HEK293 (cell line): ENCODE data around the gene CACNA1B.

Source experiments
- CTCF ChIA-PET: fragments of 350-600 bp; formaldehyde crosslinking; extraction: SDS; loops from one replicate; lab custom pipeline; 2021; ENCODE audit warnings: antibody characterized with exemption; lab: Yijun Ruan, JAX
- POLR2A ChIA-PET: fragments of 300-600 bp; formaldehyde crosslinking; extraction: SDS; loops from one replicate; lab custom pipeline; 2020; ENCODE audit warnings: antibody characterized with exemption, inconsistent platforms; lab: Yijun Ruan, JAX
- H3K27ac ChIP-seq: fragments of 200-500 bp; sonication (Bioruptor generic); 2 replicates; pipeline ENCODE4 v1.5.1; 2014; ENCODE audit warnings: low read depth, low read length, control low read depth, inconsistent platforms; ENCODE audit errors: extremely low read depth
- H3K36me3 ChIP-seq, 2 experiments: fragments of 200-500 bp in 1 of 2; sonication (Bioruptor generic) in 1 of 2; 1 replicate in 1 of 2; 2 replicates in 1 of 2; pipeline ENCODE4 v1.5.1; 2014 to 2017; ENCODE audit warnings: inconsistent platforms in 2 of 2, low read length in 2 of 2; ENCODE audit not compliant: control insufficient read depth in 2 of 2, insufficient read depth in 1 of 2
- H3K4me1 ChIP-seq: fragments of 200-500 bp; sonication (Bioruptor generic); 2 replicates; pipeline ENCODE4 v1.5.1; 2014; ENCODE audit warnings: mild to moderate bottlenecking, low read length, inconsistent platforms; ENCODE audit not compliant: control insufficient read depth, insufficient read depth
- H3K4me3 ChIP-seq: 2 replicates; pipeline ENCODE4 v1.5.1; 2011; ENCODE audit warnings: low read depth, mild to moderate bottlenecking, control low read depth, low read length, moderate library complexity
- H3K9me3 ChIP-seq: fragments of 200-500 bp; sonication (Bioruptor generic); 2 replicates; pipeline ENCODE4 v1.5.1; 2014; ENCODE audit warnings: low read depth, low read length, inconsistent platforms; ENCODE audit not compliant: control insufficient read depth, insufficient read depth
- GLI4 ChIP-seq: fragments of 450-650 bp; formaldehyde crosslinking; IDR thresholded peaks from 2 replicates; pipeline ENCODE4 v1.5.1; 2016; ENCODE audit warnings: missing biosample characterization, missing genetic modification characterization
- HOXC10 ChIP-seq: sonication (generic); formaldehyde crosslinking; IDR thresholded peaks from 2 replicates; pipeline ENCODE4 v1.8.1; 2023; ENCODE audit warnings: mild to moderate bottlenecking, missing genetic modification reagents
- KLF10 ChIP-seq: fragments of 450-650 bp; IDR thresholded peaks from 2 replicates; pipeline ENCODE4 v1.5.1; 2018; ENCODE audit warnings: missing biosample characterization, mild to moderate bottlenecking, missing genetic modification characterization
- PRDM1 ChIP-seq: fragments of 450-650 bp; formaldehyde crosslinking; IDR thresholded peaks from 2 replicates; pipeline ENCODE4; 2016; ENCODE audit warnings: missing biosample characterization, missing genetic modification characterization
- SCRT1 ChIP-seq: fragments of 450-650 bp; formaldehyde crosslinking; IDR thresholded peaks from 2 replicates; pipeline ENCODE4 v1.5.1; 2016; ENCODE audit warnings: missing biosample characterization, missing genetic modification characterization, borderline replicate concordance
- SP2 ChIP-seq: fragments of 450-650 bp; formaldehyde crosslinking; IDR thresholded peaks from 2 replicates; pipeline ENCODE4 v1.5.1; 2016; ENCODE audit warnings: missing biosample characterization, missing genetic modification characterization
- ZNF157 ChIP-seq: fragments of 450-650 bp; formaldehyde crosslinking; IDR thresholded peaks from 2 replicates; pipeline ENCODE4 v1.5.1; 2016; ENCODE audit warnings: missing biosample characterization, missing genetic modification characterization
- ZNF19 ChIP-seq: fragments of 450-650 bp; formaldehyde crosslinking; IDR thresholded peaks from 2 replicates; pipeline ENCODE4; 2016; ENCODE audit warnings: missing biosample characterization, missing genetic modification characterization, low read depth
- ZNF292 ChIP-seq: fragments of 450-650 bp; formaldehyde crosslinking; IDR thresholded peaks from 2 replicates; pipeline ENCODE4 v1.5.1; 2016; ENCODE audit warnings: low read depth, missing biosample characterization, missing genetic modification characterization, borderline replicate concordance
- ZNF302 ChIP-seq: fragments of 450-650 bp; formaldehyde crosslinking; IDR thresholded peaks from 2 replicates; pipeline ENCODE4 v1.5.1; 2016; ENCODE audit warnings: missing biosample characterization, missing genetic modification characterization, low read depth
- ZNF335 ChIP-seq: fragments of 450-650 bp; formaldehyde crosslinking; conservative IDR thresholded peaks from 2 replicates; pipeline ENCODE4 v1.5.1; 2016; ENCODE audit warnings: missing biosample characterization, missing genetic modification characterization
- ZNF354C ChIP-seq: fragments of 450-650 bp; formaldehyde crosslinking; IDR thresholded peaks from 2 replicates; pipeline ENCODE4 v1.5.1; 2016; ENCODE audit warnings: missing biosample characterization, missing genetic modification characterization, low read depth, borderline replicate concordance
- ZNF366 ChIP-seq: fragments of 450-650 bp; formaldehyde crosslinking; conservative IDR thresholded peaks from 2 replicates; pipeline ENCODE4 v1.5.1; 2016; ENCODE audit warnings: missing biosample characterization, missing genetic modification characterization
- ZNF391 ChIP-seq: fragments of 450-650 bp; formaldehyde crosslinking; IDR thresholded peaks from 2 replicates; pipeline ENCODE4 v1.5.1; 2016; ENCODE audit warnings: low read depth, missing biosample characterization, missing genetic modification characterization, borderline replicate concordance
- ZNF529 ChIP-seq: fragments of 450-650 bp; formaldehyde crosslinking; IDR thresholded peaks from 2 replicates; pipeline ENCODE4 v1.5.1; 2017; ENCODE audit warnings: missing genetic modification characterization, missing biosample characterization; ENCODE audit not compliant: insufficient replicate concordance
- ZNF544 ChIP-seq: fragments of 450-650 bp; formaldehyde crosslinking; IDR thresholded peaks from 2 replicates; pipeline ENCODE4 v1.5.0; 2017; ENCODE audit warnings: missing biosample characterization, missing genetic modification characterization
- ZNF610 ChIP-seq: fragments of 450-650 bp; formaldehyde crosslinking; IDR thresholded peaks from 2 replicates; pipeline ENCODE4 v1.5.1; 2016; ENCODE audit warnings: missing biosample characterization, missing genetic modification characterization, borderline replicate concordance
- ZNF623 ChIP-seq: fragments of 450-650 bp; formaldehyde crosslinking; IDR thresholded peaks from 2 replicates; pipeline ENCODE4 v1.5.1; 2016; ENCODE audit warnings: missing biosample characterization, missing genetic modification characterization
- ZNF777 ChIP-seq: fragments of 450-650 bp; formaldehyde crosslinking; IDR thresholded peaks from 2 replicates; pipeline ENCODE4 v1.5.1; 2017; ENCODE audit warnings: missing biosample characterization, missing genetic modification characterization, borderline replicate concordance
- TF ChIP-seq, protein P1 (sequence below): fragments of 450-650 bp; formaldehyde crosslinking; IDR thresholded peaks from 2 replicates; pipeline ENCODE4; 2016; ENCODE audit warnings: missing biosample characterization, missing genetic modification characterization
- TF ChIP-seq, protein P2 (sequence below): fragments of 450-650 bp; formaldehyde crosslinking; conservative IDR thresholded peaks from 2 replicates; pipeline ENCODE4 v1.5.1; 2016; ENCODE audit warnings: low read depth, missing biosample characterization, missing genetic modification characterization
- TF ChIP-seq, protein P3 (sequence below): fragments of 450-650 bp; formaldehyde crosslinking; IDR thresholded peaks from 2 replicates; pipeline ENCODE4 v1.5.1; 2016; ENCODE audit warnings: missing biosample characterization, missing genetic modification characterization

Gene CACNA1B

DNA sequence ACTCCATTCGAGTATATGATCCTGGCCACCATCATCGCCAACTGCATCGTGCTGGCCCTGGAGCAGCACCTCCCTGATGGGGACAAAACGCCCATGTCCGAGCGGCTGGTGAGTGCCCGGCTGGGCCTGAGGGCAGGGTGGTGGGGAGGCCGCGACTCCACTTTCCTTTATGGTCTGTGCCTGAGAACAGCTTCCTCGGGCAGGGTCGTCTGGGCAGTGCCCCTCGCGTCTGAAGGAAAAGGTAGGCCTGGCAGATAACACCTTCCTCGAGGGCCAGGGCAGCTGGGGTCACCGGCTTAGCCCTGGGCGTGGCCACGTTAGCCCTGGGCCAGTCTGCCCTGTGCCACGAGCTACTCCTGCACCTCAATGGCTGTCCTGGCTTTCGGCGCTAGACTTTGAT is 1.5 kb downstream of the CACNA1B start:
- Histone ChIP-seq H3K27ac (no peak overlapping the region), H3K36me3 (no peaks in the 10 kb centered on the region), H3K9me3 (no peaks in the 10 kb centered on the region), H3K4me3 (no peak overlapping the region)
- CTCF ChIA-PET = no interaction called here
- TF ChIP-seq HOXC10 (CRISPR knock-in tag) (no peak), ZNF354C (tag by site-specific recombination) (no peak), ZNF391 (no peak), ZNF19 (no peak), ZNF335 (tag by site-specific recombination) (no peak), KLF10 (tag by site-specific recombination) (no peak), ZNF292 (tag by site-specific recombination) (no peak), ZNF157 (no peak), PRDM1 (tag by site-specific recombination) (no peak), ZNF302 (tag by site-specific recombination) (no peak), ZNF777 (tag by site-specific recombination) (no peak), SP2 (tag by site-specific recombination) (no peak)
- TF ChIP-seq, protein P1, sequence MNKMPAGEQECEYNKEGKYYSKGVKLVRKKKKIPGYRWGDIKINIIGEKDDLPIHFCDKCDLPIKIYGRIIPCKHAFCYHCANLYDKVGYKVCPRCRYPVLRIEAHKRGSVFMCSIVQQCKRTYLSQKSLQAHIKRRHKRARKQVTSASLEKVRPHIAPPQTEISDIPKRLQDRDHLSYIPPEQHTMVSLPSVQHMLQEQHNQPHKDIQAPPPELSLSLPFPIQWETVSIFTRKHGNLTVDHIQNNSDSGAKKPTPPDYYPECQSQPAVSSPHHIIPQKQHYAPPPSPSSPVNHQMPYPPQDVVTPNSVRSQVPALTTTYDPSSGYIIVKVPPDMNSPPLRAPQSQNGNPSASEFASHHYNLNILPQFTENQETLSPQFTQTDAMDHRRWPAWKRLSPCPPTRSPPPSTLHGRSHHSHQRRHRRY (tag by site-specific recombination) = no peak
- TF ChIP-seq, protein P2, sequence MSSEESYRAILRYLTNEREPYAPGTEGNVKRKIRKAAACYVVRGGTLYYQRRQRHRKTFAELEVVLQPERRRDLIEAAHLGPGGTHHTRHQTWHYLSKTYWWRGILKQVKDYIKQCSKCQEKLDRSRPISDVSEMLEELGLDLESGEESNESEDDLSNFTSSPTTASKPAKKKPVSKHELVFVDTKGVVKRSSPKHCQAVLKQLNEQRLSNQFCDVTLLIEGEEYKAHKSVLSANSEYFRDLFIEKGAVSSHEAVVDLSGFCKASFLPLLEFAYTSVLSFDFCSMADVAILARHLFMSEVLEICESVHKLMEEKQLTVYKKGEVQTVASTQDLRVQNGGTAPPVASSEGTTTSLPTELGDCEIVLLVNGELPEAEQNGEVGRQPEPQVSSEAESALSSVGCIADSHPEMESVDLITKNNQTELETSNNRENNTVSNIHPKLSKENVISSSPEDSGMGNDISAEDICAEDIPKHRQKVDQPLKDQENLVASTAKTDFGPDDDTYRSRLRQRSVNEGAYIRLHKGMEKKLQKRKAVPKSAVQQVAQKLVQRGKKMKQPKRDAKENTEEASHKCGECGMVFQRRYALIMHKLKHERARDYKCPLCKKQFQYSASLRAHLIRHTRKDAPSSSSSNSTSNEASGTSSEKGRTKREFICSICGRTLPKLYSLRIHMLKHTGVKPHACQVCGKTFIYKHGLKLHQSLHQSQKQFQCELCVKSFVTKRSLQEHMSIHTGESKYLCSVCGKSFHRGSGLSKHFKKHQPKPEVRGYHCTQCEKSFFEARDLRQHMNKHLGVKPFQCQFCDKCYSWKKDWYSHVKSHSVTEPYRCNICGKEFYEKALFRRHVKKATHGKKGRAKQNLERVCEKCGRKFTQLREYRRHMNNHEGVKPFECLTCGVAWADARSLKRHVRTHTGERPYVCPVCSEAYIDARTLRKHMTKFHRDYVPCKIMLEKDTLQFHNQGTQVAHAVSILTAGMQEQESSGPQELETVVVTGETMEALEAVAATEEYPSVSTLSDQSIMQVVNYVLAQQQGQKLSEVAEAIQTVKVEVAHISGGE (tag by site-specific recombination) = no peak
- TF ChIP-seq, protein P3, sequence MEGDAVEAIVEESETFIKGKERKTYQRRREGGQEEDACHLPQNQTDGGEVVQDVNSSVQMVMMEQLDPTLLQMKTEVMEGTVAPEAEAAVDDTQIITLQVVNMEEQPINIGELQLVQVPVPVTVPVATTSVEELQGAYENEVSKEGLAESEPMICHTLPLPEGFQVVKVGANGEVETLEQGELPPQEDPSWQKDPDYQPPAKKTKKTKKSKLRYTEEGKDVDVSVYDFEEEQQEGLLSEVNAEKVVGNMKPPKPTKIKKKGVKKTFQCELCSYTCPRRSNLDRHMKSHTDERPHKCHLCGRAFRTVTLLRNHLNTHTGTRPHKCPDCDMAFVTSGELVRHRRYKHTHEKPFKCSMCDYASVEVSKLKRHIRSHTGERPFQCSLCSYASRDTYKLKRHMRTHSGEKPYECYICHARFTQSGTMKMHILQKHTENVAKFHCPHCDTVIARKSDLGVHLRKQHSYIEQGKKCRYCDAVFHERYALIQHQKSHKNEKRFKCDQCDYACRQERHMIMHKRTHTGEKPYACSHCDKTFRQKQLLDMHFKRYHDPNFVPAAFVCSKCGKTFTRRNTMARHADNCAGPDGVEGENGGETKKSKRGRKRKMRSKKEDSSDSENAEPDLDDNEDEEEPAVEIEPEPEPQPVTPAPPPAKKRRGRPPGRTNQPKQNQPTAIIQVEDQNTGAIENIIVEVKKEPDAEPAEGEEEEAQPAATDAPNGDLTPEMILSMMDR (tag by site-specific recombination) = no peak
- TF ChIP-seq, all 188 proteins: peak for 0
- POLR2A ChIA-PET = no interaction called here
- no peaks in the 10 kb centered on the region for H3K4me1 ChIP-seq

DNA sequence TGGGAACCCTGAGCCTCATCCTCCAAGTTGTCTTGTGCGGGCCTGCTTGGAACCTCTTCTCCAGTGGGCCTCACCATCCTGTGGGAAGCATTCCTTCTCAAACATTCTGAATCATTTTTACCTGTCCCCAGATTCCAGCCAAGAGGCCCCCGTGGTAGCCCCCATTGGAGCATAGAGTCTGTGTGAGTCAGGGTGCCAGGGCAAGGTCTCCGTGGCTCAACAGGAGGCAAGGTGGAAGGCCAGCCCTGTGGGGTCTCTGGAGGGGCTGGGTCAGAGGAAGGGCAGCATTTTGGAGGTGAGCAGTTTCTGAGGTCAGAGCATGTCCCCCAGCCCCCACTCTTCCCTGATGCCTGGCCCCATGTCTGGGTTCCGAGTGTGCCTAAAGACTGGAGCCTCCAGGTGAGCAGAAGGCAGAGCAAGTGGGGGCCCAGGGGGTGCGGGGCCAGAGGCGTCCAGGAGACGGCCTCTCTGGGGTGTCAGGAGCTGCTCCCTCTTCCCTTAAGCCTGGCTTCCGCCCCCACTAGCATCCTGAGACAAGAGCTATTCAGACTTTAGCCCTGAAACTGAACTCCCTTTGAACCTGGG is 2.1 kb downstream of the CACNA1B start:
- CTCF ChIA-PET = no interaction called here
- Histone ChIP-seq H3K27ac (no peak overlapping the region), H3K4me1 (no peaks in the 10 kb centered on the region), H3K36me3 (no peaks in the 10 kb centered on the region), H3K9me3 (no peaks in the 10 kb centered on the region), H3K4me3 (no peak overlapping the region)
- TF ChIP-seq HOXC10 (CRISPR knock-in tag) (no peak), GLI4 (tag by site-specific recombination) (no peak), ZNF610 (tag by site-specific recombination) (no peak), SCRT1 (no peak), ZNF529 (tag by site-specific recombination) (no peak), ZNF544 (tag by site-specific recombination) (no peak), ZNF366 (tag by site-specific recombination) (no peak), ZNF623 (tag by site-specific recombination) (no peak)
- POLR2A ChIA-PET = no interaction called here
